HCT116 (cell line): ENCODE measurements around the gene OR2V2. TPM values are rescaled to one million over a fixed set of nuclear protein-coding genes. Genes with fewer than 3 reads are reported as not detected.

Experiments used
- ATAC-seq: fragments of 200-7000 bp; cut with Tn5 transposase; 2 replicates; pipeline ENCODE4 v1.9.1; 2020; ENCODE audit warnings: mild to moderate bottlenecking, moderate library complexity
- BruUV-seq: library from RNA; stranded (reverse); fragments of 400-500 nt; replicated peaks from 2 replicates; lab custom pipeline; 2021; lab: Mats Ljungman, UMichigan
- CTCF ChIA-PET: fragments of 300-600 bp; sonication (Branson Sonifier 250); formaldehyde crosslinking; loops from one replicate; lab custom pipeline; 2021; ENCODE audit warnings: antibody characterized with exemption; lab: Charles Lee
- POLR2A ChIA-PET: fragments of 300-600, 350-600 bp; sonication (Branson Sonifier 250); formaldehyde crosslinking; loops from one replicate; lab custom pipeline; 2021; ENCODE audit warnings: antibody characterized with exemption; lab: Charles Lee
- RAD21 ChIA-PET, 2 experiments: fragments of 300-600 bp; sonication (Branson Sonifier 250); formaldehyde crosslinking; loops; one replicate each; lab custom pipeline; 2023; ENCODE audit warnings: low total read pairs in 2 of 2; ENCODE audit not compliant: uncharacterized antibody in 2 of 2, unreplicated experiment in 2 of 2, low non-redundant PET in 1 of 2; lab: Charles Lee
- DNase-seq: peaks from one replicate; pipeline ENCODE4 v3.0.0-alpha.2; 2010; ENCODE audit warnings: low read depth, low spot score
- H2AFZ ChIP-seq: fragments of 200-600 bp; shearing (Covaris generic), sonication (generic); 2 replicates; pipeline ENCODE4 v1.6.1; 2017; ENCODE audit warnings: low read depth, mixed run types, mixed read lengths, antibody characterized with exemption, low read length; ENCODE audit not compliant: poor library complexity, severe bottlenecking
- H3K27ac ChIP-seq: 2 replicates; pipeline ENCODE4 v1.5.1; 2012; ENCODE audit warnings: low read depth, low read length
- H3K27me3 ChIP-seq: fragments of 200-600 bp; sonication (generic); 2 replicates; pipeline ENCODE4 v1.6.1; 2016; ENCODE audit warnings: mixed run types, low read length, mixed read lengths; ENCODE audit not compliant: insufficient read depth
- H3K36me3 ChIP-seq, 2 experiments: fragments of 200-500 bp in 1 of 2; fragments of 200-600 bp in 1 of 2; sonication (Bioruptor generic) in 1 of 2; sonication (generic) in 1 of 2; 2 replicates each; pipeline versions ENCODE4 v1.5.1 to v1.6.1; 2014 to 2016; ENCODE audit warnings: low read length in 2 of 2, inconsistent platforms in 1 of 2, mixed read lengths in 1 of 2, mixed run types in 1 of 2; ENCODE audit not compliant: insufficient read depth in 2 of 2, control insufficient read depth in 1 of 2
- H3K4me1 ChIP-seq, 2 experiments: fragments of 200-600 bp in 1 of 2; sonication (generic) in 1 of 2; 2 replicates each; pipeline versions ENCODE4 v1.5.1 to v1.6.1; 2012 to 2017; ENCODE audit warnings: low read length in 2 of 2, inconsistent platforms in 1 of 2, mild to moderate bottlenecking in 1 of 2, mixed read lengths in 1 of 2, mixed run types in 1 of 2, moderate library complexity in 1 of 2; ENCODE audit not compliant: insufficient read depth in 2 of 2, control insufficient read depth in 1 of 2
- H3K4me2 ChIP-seq: fragments of 200-600 bp; sonication (generic); 2 replicates; pipeline ENCODE4 v1.6.1; 2017; ENCODE audit warnings: mixed run types, low read length, mixed read lengths
- H3K4me3 ChIP-seq, 2 experiments: fragments of 200-600 bp in 1 of 2; sonication (generic) in 1 of 2; replicated peaks in 1 of 2; 2 replicates each; pipeline ENCODE4 v1.5.1; 2011 to 2016; ENCODE audit warnings: low read length in 2 of 2, control low read depth in 1 of 2, low read depth in 1 of 2, mild to moderate bottlenecking in 1 of 2, mixed read lengths in 1 of 2, mixed run types in 1 of 2
- H3K79me2 ChIP-seq: fragments of 200-600 bp; sonication (generic); 2 replicates; pipeline ENCODE4 v1.6.1; 2017; ENCODE audit warnings: mild to moderate bottlenecking, mixed run types, low read length, moderate library complexity, mixed read lengths; ENCODE audit not compliant: insufficient read depth
- H3K9ac ChIP-seq: fragments of 200-600 bp; sonication (generic); 2 replicates; pipeline ENCODE4 v1.6.1; 2016; ENCODE audit warnings: low read length, mixed read lengths
- H3K9me2 ChIP-seq: fragments of 200-600 bp; sonication (generic), shearing (Covaris generic); 2 replicates; pipeline ENCODE4 v1.6.1; 2017; ENCODE audit warnings: mixed run types, mild to moderate bottlenecking, moderate library complexity; ENCODE audit not compliant: insufficient read depth
- H3K9me3 ChIP-seq, 2 experiments: fragments of 200-500 bp in 1 of 2; fragments of 200-600 bp in 1 of 2; sonication (Bioruptor generic) in 1 of 2; sonication (generic) in 1 of 2; 2 replicates each; pipeline ENCODE4 v1.6.1; 2014 to 2017; ENCODE audit warnings: low read length in 2 of 2, mixed read lengths in 2 of 2, inconsistent platforms in 1 of 2, low read depth in 1 of 2, mild to moderate bottlenecking in 1 of 2, mixed run types in 1 of 2, moderate library complexity in 1 of 2; ENCODE audit not compliant: control insufficient read depth in 1 of 2, insufficient read depth in 1 of 2
- H4K20me1 ChIP-seq: fragments of 200-600 bp; sonication (generic), shearing (Covaris generic); 2 replicates; pipeline ENCODE4 v1.6.1; 2017; ENCODE audit warnings: mixed run types, mild to moderate bottlenecking, moderate library complexity; ENCODE audit not compliant: insufficient read depth
- SRF ChIP-seq: IDR thresholded peaks from 2 replicates; pipeline ENCODE4 v1.6.1; 2012; ENCODE audit warnings: low read depth
- ZBTB33 ChIP-seq: IDR thresholded peaks from 2 replicates; pipeline ENCODE4 v1.6.1; 2011; ENCODE audit warnings: mild to moderate bottlenecking, low read length, moderate library complexity; ENCODE audit not compliant: insufficient replicate concordance; ENCODE audit errors: extremely low read depth
- intact Hi-C: fragments of 100-400 bp; cut with micrococcal nuclease; formaldehyde crosslinking; loops from 2 replicates; pipeline ENCODE4 v1.10.0; 2022
- total RNA-seq: library from RNA; stranded (reverse); gene quantifications from one replicate; pipeline ENCODE4 v1.2.1, GENCODE V29; 2021; ENCODE audit not compliant: unreplicated experiment

Gene OR2V2
- total RNA-seq, 1 experiment from 2014 or later = not detected

GRCh38 chr5:181188700-181189362, 41.4 kb downstream of the OR2V2 start:
- POLR2A ChIA-PET = interaction anchor here (0.7 to 3.2 kb wide), 6 partner anchors 15 to 48 kb away, joined by 3 to 13 read pairs (median 6); partner anchors contain the start of gene TRIM7

More at GRCh38 chr5:181188700-181189362, 41.4 kb downstream of the OR2V2 start:
- no TSS peak for BruUV-seq
- intact Hi-C loops = loop anchor here (1.0 to 2.0 kb wide), 4 partner anchors 16 to 33 kb away; no protein-coding TSS in a partner anchor
- 0 out of 2 replicates have a peak, but pooled peaks cover 6% of the 10 kb centered on the region for H3K79me2 ChIP-seq
- ChIA-PET CTCF (interaction anchor here (0.8 to 0.9 kb wide), 2 partner anchors 21 to 34 kb away, joined by 3 read pairs; partner anchors contain the start of gene TRIM41), RAD21 (no interaction called here)
- no peaks in the 10 kb centered on the region for H3K9me2 ChIP-seq
- DNase-seq = peak; percentile 71
- H3K9me3 ChIP-seq = no peaks in the 10 kb centered on the region
- no peak for TF ChIP-seq SRF
- TF ChIP-seq ZBTB33 = peak; percentile 26
- peak overlapping the region; percentile 41 to 64 for H3K4me3 ChIP-seq
- peak overlapping the region; percentile 83 for H2AFZ ChIP-seq
- no peaks in the 10 kb centered on the region for H4K20me1 ChIP-seq
- H3K36me3 ChIP-seq = no peaks in the 10 kb centered on the region
- peak; percentile 13 for ATAC-seq
- no peaks in the 10 kb centered on the region for H3K27me3 ChIP-seq
- peaks cover 23 to 61% of the 10 kb centered on the region in 2 experiments for H3K4me1 ChIP-seq
- H3K4me2 ChIP-seq = peak overlapping the region; percentile 90
- peak overlapping the region; percentile 67 for H3K27ac ChIP-seq
- peak overlapping the region; percentile 64 for H3K9ac ChIP-seq
